Activated naive CD4-positive, alpha-beta T cell treated with anti-CD3 and anti-CD28 coated beads, Interleukin-2, amount 50 U/mL, for 72 hours (primary cell): ENCODE results near the gene CYTH1. TPM values are rescaled to one million over a fixed set of nuclear protein-coding genes. Genes with fewer than 3 reads are reported as not detected.

ENCODE experiments used
- ATAC-seq, 2 donors: fragments of 150-1000 bp; cut with Tn5 transposase; 2 replicates each; pipeline ENCODE4 v1.10.0; 2021; ENCODE audit warnings: mild to moderate bottlenecking in 2 of 2, moderate library complexity in 2 of 2
- DNase-seq, 2 donors: peaks; one replicate each; pipeline ENCODE4 v3.0.0; 2021 to 2022; ENCODE audit warnings: low spot score in 2 of 2
- H3K27ac Mint-ChIP-seq, 2 donors: one replicate each; pipeline ENCODE4 v1.8.0; 2022; ENCODE audit warnings: mild to moderate bottlenecking in 2 of 2, mixed read lengths in 2 of 2
- H3K36me3 Mint-ChIP-seq, 2 donors: one replicate each; pipeline ENCODE4 v1.8.0; 2022; ENCODE audit warnings: mixed read lengths in 2 of 2
- H3K9me3 Mint-ChIP-seq, 2 donors: one replicate each; pipeline ENCODE4 v1.8.0; 2022; ENCODE audit warnings: mixed read lengths in 2 of 2
- total RNA-seq, 2 donors: library from RNA; stranded (reverse); gene quantifications; one replicate each; pipeline ENCODE4 v1.2.3, GENCODE V29; 2022

Gene CYTH1
- total RNA-seq, 2 donors from 2014 or later, result 82.6 to 148 TPM

DNA sequence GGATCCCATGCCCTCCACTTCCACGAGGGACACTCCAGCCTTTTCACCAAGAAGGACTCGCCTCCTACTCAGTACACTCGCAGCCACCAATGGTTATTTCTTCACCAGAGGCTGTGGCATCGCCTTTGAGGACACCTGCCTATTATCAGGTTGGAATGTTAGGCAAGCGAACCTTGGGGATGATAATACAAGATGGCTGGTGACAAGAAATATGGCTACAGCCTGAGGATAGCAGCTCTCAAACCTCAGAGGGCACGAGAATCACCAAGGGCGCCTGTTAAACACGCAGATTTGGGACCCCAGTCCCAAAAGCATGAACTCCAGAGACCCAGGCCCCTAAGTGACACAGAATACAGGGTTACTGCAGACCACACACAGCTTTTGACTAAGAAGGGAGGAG, 58.1 kb downstream of the CYTH1 start:
- DNase-seq, result no peak
- H3K9me3 Mint-ChIP-seq, result no peaks in the 10 kb centered on the region
- ATAC-seq, result no peak
- H3K36me3 Mint-ChIP-seq, result peaks cover 0 to 6% of the 10 kb centered on the region in 2 donors
- peak overlapping the region; percentile 59 to 97 for H3K27ac Mint-ChIP-seq

DNA sequence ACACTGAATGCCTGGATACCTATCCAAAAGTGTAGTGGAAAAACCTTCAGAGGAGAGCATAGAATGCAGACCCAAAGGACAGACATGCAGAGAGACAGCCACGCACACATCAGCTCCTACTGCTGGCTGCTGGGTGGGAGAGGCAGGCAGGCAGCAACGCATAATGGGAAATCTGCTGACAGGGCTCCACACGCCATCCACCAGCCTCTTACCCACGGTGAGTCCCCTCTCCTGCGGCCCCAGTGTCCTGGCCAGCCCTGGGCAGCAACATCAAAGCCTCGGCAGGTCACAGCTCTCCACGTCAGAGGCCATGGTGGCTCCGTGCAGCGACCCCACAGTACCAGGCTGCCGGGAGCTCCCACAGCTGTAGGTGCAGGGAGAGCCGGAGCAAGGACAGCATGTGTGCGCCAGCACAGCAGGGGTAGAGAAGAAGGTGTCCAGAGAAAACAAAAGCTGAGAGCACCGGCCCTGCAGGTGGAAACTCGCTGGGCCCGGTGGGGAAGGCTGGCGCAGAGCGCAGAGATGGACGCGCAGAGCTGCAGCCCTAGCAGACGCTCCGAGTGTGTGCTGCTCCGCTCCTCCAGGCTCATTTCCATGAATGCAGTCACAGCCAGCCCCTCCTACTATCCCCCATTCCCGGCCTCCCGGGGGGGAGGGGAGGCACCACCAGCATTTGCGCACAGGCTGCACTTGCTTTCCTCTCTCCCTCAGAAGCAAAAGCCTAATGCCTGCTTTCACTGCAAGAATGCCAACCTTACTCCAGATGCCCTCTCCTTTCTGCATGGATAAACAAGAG, 58.9 kb downstream of the CYTH1 start:
- H3K36me3 Mint-ChIP-seq, result peaks cover 0 to 6% of the 10 kb centered on the region in 2 donors
- DNase-seq (no peak), ATAC-seq (no peak)
- H3K27ac Mint-ChIP-seq, result peak overlapping the region; percentile 67 to 97
- H3K9me3 Mint-ChIP-seq, result no peaks in the 10 kb centered on the region

DNA sequence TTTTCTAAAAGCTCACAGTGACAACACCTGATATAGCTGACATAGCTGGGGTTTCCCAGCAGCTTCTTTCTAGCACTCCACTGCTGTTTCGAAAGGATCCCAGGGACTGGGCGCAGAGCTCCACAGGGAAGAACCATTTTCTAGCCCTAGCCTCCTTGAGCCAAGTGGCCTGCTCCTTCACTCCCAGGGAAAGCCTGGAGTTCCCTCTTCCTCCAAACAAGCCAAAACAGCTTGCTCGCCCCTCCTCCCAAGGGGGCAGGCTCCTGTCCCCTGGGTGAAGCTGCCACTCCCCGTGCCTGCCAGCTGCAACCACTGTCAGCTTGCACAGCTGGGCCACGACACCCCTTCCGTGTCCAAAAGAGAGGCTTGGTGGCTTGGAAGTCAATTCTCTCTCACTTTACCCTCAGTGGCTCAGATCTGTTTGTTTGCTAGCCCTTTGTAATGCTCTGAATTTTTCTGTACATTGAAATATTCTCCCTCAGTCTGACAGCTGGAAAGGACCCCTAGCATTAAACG, 59.8 kb downstream of the CYTH1 start:
- peaks cover 0 to 6% of the 10 kb centered on the region in 2 donors for H3K36me3 Mint-ChIP-seq
- no peaks in the 10 kb centered on the region for H3K9me3 Mint-ChIP-seq
- no peak for DNase-seq

GRCh38 chr17:78719630-78720298, 62.3 kb downstream of the CYTH1 start:
- no peaks in the 10 kb centered on the region for H3K9me3 Mint-ChIP-seq
- ATAC-seq, result peak; percentile 77 to 78
- H3K27ac Mint-ChIP-seq, result peak overlapping the region; percentile 65 to 93
- peaks cover 0 to 6% of the 10 kb centered on the region in 2 donors for H3K36me3 Mint-ChIP-seq
- no peak for DNase-seq

More for the DNA sequence above, 59.8 kb downstream of the CYTH1 start:
- H3K27ac Mint-ChIP-seq, result peak overlapping the region; percentile 67 to 75
- ATAC-seq, result no peak

- Mint-ChIP-seq H3K27ac (peak overlapping the region; percentile 65 to 93), H3K36me3 (peaks cover 0 to 6% of the 10 kb centered on the region in 2 donors), H3K9me3 (no peaks in the 10 kb centered on the region)
- DNase-seq (no peak), ATAC-seq (no peak)
Observed at GRCh38 chr17:78718575-78719208, 63.4 kb downstream of the CYTH1 start.

DNA sequence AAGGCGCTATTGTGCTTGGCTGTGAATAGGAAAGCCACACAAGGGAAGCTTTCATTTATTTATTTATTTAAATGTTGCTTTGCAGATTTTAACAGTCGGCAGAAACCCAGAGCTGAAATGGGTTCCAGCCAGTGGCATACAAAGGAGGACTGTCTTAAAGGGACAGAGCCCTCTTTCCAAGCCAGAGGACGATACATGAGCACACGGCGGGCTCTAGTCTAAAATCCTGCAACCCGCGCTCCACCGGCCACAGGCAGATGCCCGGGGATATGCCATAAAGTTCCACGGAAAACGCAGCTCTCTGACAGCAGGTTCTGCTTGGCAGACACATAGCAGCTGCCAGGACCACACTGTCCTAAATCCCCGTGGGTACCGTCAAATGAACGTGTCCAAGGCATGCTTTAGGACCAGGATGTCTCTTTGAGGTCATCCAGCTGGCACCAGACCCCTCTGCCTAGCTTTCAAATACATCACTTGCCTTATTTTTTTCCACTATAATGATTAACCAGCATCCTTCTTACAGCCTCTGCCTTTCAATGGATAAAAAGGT, 64.6 kb downstream of the CYTH1 start:
- Mint-ChIP-seq H3K36me3 (peaks cover 0 to 6% of the 10 kb centered on the region in 2 donors), H3K9me3 (no peaks in the 10 kb centered on the region), H3K27ac (peak overlapping the region; percentile 78 to 90)
- ATAC-seq (no peak), DNase-seq (no peak)

DNA sequence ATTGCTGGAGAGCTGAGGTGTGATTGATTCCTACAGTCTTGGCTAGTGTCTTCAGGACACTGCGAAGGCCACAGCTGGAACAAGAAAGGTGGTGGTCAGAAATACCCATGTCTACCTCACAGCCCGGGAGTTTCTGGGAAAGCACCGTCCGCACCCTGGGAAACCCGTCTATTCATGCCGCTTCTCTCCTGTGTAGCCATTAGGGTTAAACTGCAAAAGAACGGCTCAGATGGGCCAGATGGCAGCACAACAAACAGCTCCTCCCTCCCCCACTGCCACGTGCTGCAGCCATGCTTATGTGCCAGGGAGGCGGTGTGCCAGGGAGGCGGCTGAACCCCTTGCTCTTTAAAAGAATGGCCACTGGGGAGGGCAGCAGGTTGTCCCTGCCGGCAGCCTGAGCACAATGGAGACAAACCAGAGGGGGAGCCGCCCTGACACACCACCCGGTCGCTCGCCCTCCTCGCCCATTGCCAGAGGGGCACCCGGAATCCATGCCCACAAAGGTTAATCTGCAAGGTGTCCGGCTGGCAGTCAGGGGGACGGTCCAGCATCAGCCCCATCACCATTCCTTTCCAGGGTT, 65.2 kb downstream of the CYTH1 start:
- ATAC-seq (peak in 1 of 2 donors; percentile 10), DNase-seq (no peak)
- peak overlapping the region; percentile 78 to 90 for H3K27ac Mint-ChIP-seq
- peaks cover 0 to 6% of the 10 kb centered on the region in 2 donors for H3K36me3 Mint-ChIP-seq
- H3K9me3 Mint-ChIP-seq, result no peaks in the 10 kb centered on the region

DNA sequence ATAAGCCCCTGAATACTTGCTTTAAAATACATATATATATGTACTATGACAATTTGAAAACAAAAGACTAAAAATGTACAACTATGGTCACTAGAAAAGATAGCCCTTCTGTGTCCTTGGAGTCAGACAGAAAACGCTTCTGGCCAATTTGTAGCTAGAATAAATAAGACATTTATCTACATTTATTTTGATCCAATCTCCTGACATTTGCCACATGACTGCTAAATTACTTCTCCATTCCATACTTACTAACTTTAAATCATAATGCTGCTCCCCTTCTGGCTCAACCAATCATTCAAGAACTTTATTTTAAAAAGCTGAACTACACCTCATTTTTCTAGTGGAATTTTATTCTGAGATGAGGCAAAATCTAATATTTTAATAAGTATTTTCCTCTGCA, 65.8 kb downstream of the CYTH1 start:
- H3K36me3 Mint-ChIP-seq, result peaks cover 0 to 12% of the 10 kb centered on the region in 2 donors
- no peak for DNase-seq
- peak overlapping the region; percentile 52 to 86 for H3K27ac Mint-ChIP-seq
- H3K9me3 Mint-ChIP-seq, result no peaks in the 10 kb centered on the region
- no peak for ATAC-seq

GRCh38 chr17:78715876-78716275, 66.2 kb downstream of the CYTH1 start:
- peak overlapping the region; percentile 77 to 86 for H3K27ac Mint-ChIP-seq
- peaks cover 0 to 12% of the 10 kb centered on the region in 2 donors for H3K36me3 Mint-ChIP-seq
- DNase-seq (no peak), ATAC-seq (no peak)
- H3K9me3 Mint-ChIP-seq, result no peaks in the 10 kb centered on the region

DNA sequence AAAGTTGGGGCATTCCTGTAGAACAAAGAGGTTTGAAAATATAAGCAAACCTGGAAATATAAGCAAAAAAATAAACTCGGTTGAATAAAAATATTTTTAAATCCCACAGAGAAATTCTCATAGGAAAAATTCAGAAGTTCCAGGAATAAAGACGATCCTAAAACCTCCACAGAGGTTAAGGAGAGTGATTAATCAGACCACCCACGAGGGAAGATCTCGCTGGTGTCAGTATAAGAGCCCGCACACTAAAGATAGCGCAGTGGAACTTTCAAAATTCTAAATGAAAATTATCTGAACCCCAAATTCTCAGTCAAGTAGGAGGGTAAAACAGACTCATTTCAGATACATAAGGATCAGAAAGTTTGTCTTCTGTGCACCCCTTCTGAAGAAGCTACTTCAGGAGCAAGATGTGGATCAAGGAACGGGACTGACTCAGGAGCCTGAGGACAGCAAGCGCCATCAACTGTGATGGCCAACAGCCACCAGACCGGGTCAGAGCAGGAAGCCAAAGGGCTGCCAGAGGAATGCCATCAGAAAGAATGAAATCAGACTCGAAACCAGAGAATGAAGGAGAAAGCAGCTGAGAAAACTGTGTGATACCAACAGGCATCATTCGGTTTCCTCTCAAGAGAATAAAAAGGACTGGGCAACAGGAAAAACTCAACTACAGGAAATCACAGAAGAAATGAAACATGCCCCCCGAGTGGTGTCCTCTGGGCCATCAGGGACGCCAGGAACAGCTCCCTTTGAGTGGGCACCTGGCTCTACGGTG, 66.9 kb downstream of the CYTH1 start:
- Mint-ChIP-seq H3K9me3 (no peaks in the 10 kb centered on the region), H3K27ac (peak overlapping the region; percentile 86 to 98), H3K36me3 (peaks cover 0 to 12% of the 10 kb centered on the region in 2 donors)
- DNase-seq (no peak), ATAC-seq (peak in 1 of 2 donors; percentile 12)

DNA sequence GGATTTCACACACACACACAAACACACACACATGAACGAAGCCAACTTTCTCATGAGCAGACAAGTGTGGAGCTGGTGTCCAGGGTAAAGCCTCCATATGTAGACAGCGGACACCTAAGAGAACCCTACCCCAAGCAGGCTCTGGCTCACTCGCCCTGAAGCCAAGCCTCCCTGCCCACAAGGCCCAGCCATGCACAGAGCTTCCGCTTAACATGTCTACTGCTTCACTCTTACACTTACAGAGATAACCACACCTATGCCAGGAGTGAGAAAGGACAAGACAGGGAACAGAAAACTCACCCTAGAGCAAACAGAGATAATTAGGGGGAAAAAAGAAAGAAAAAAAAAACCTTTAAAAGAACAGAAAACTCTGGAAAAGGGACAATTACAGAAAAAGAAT, 67.5 kb downstream of the CYTH1 start:
- ATAC-seq, result peak in 1 of 2 donors; percentile 43
- H3K9me3 Mint-ChIP-seq, result no peaks in the 10 kb centered on the region
- H3K36me3 Mint-ChIP-seq, result peaks cover 0 to 12% of the 10 kb centered on the region in 2 donors
- H3K27ac Mint-ChIP-seq, result peak overlapping the region; percentile 86 to 98
- DNase-seq, result no peak

GRCh38 chr17:78712043-78712442, 70.0 kb downstream of the CYTH1 start:
- no peak for ATAC-seq
- no peak for DNase-seq
- peaks cover 4 to 24% of the 10 kb centered on the region in 2 donors for H3K36me3 Mint-ChIP-seq
- no peaks in the 10 kb centered on the region for H3K9me3 Mint-ChIP-seq
- H3K27ac Mint-ChIP-seq, result peak overlapping the region; percentile 42 to 91

DNA sequence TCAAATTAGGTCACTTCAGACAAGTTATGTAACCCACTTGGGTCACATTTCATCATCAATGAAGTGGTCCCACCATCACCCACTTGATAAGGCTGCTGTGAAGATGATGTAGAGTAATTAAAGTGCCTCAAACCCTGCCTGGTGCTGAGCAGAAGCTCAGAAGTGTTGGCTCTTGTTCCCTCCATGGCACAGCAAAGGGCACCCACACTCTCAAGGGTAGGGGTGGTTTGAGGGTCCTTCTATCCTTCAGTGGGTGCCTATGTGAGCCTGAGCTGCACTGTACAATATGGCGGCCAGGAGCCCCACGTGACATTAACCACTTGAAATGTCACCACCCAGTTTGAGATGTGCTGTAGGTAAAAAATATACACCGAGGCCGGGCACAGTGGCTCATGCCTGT, 71.5 kb downstream of the CYTH1 start:
- Mint-ChIP-seq H3K27ac (peak overlapping the region in 1 of 2 donors; percentile 76), H3K9me3 (no peaks in the 10 kb centered on the region), H3K36me3 (peaks cover 4 to 27% of the 10 kb centered on the region in 2 donors)
- no peak for DNase-seq
- no peak for ATAC-seq

DNA sequence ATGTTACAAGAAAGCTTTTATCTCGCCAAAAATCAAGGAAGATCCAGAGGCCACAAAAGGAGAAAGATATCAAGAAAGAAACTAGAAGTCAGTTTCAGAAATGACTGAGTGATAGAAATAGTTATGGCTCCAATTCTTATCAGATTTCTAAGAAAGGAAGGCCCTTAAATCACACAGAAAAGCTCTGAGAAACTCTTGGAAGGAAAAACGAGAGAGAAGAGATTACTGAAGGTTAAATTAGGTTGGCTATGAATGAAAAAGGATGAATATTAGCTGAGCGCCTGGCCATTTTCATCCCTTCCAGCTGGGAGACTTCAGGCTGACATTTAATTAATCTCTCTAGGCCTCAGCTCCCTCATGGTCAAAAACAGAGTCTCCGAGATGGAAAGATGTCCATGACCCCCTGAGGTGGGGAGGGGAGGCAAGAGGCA, 72.3 kb downstream of the CYTH1 start:
- ATAC-seq, result peak; percentile 15 to 34
- Mint-ChIP-seq H3K36me3 (peaks cover 4 to 22% of the 10 kb centered on the region in 2 donors), H3K9me3 (no peaks in the 10 kb centered on the region), H3K27ac (peak overlapping the region; percentile 76 to 78)
- no peak for DNase-seq

DNA sequence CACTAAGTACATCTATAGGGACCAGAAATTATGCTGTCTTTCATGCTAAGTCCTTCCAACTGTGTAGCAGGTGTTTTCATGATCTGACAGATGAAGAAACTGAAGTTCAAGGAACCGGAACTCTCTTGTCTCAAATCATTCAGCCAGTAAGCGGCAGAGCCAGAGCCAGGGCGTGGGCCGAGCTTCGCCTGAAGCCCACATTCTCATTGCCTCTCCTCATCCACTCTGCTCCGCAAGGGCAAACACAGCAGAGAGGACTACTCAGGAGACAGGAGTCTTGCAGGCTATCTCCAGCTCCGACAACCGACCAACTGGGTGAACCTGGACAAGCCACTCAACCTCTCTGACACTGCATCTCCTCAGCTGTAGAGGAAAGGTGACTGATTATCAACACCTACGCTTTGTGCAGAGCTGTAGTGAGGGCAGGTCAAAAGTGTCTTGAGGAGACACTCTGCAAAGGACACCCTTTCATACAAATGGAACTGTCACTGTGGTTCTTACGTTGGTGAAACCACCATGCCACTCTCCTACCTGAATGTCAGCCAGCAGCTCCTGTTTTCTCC, 72.9 kb downstream of the CYTH1 start:
- Mint-ChIP-seq H3K27ac (peak overlapping the region; percentile 76 to 95), H3K9me3 (no peaks in the 10 kb centered on the region), H3K36me3 (peaks cover 4 to 22% of the 10 kb centered on the region in 2 donors)
- DNase-seq (no peak), ATAC-seq (peak; percentile 64 to 67)
